Measurements from ENCODE around the gene SLC7A14. TPM values are rescaled to one million over a fixed set of nuclear protein-coding genes. Genes with fewer than 3 reads are reported as not detected.

SLC7A14 gene
- total and polyA plus RNA-seq, 2 donors (not counting 3 experiments of a cell fraction or from before 2014, with no cell fraction given), result 0.07 to 0.57 TPM

- intact Hi-C loops (cut with micrococcal nuclease) (no loop called here), dilution Hi-C loops (cut with MboI; ENCODE audit: extremely low pct_ligation_motif_present, low sequenced_read_pairs) (loop anchor here (10.0 kb wide), 1 partner anchor 366 kb away; no protein-coding TSS in a partner anchor)
- CTCF ChIA-PET, result interaction anchor here (1.0 to 2.4 kb wide), 3 partner anchors 12 to 363 kb away, joined by 3 to 9 read pairs (median 7); no protein-coding TSS in a partner anchor
These were observed 137.3 kb downstream of the SLC7A14 start for GRCh38 chr3:170448584-170448983.

More at GRCh38 chr3:170448584-170448983, 137.3 kb downstream of the SLC7A14 start:
- H3K27ac ChIP-seq (ENCODE audit: insufficient read depth, low read depth, low read length), result no peak overlapping the region
- no peak overlapping the region for H2AFZ ChIP-seq (ENCODE audit: low read depth, low read length)
- no peak overlapping the region for H3K4me2 ChIP-seq (ENCODE audit: insufficient read depth, low read length)
- no TSS peak for BruUV-seq (replicated peaks)
- no peaks in the 10 kb centered on the region for H3K27me3 ChIP-seq (ENCODE audit: control insufficient read depth in 2 of 2, insufficient read depth in 2 of 2, low read length in 2 of 2)
- POLR2A ChIA-PET, result no interaction called here
- H4K20me1 ChIP-seq (replicated peaks; ENCODE audit: control insufficient read depth, extremely low read depth, insufficient read depth, low read length), result no peaks in the 10 kb centered on the region
- no peaks in the 10 kb centered on the region for H3K36me3 ChIP-seq (ENCODE audit: control insufficient read depth in 2 of 2, extremely low read depth in 1 of 2, insufficient read depth in 2 of 2, low read length in 2 of 2)
- TF ChIP-seq POLR2A (IDR thresholded peaks at IDR 0.05; ENCODE audit: low read depth, low read length) (no peak), CTCF (IDR thresholded peaks at IDR 0.05; ENCODE audit: extremely low read depth in 1 of 2, insufficient read depth in 1 of 2, low read depth in 1 of 2, low read length in 2 of 2) (no peak), FOS (IDR thresholded peaks at IDR 0.05; ENCODE audit: borderline replicate concordance, insufficient read depth, low read length) (no peak), JUN (IDR thresholded peaks at IDR 0.05; ENCODE audit: borderline replicate concordance, insufficient read depth, insufficient read length, low read depth) (no peak), GATA2 (IDR thresholded peaks at IDR 0.05; ENCODE audit: insufficient read depth, insufficient read length, low read depth, low read length) (no peak), POLR2AphosphoS5 (IDR thresholded peaks at IDR 0.05; ENCODE audit: insufficient read depth, low read depth, low read length) (no peak), MAX (IDR thresholded peaks at IDR 0.05; ENCODE audit: insufficient read depth, insufficient read length) (no peak)
- no peaks in the 10 kb centered on the region for H3K79me2 ChIP-seq (ENCODE audit: control insufficient read depth, insufficient read depth, low read length)
- H3K9ac ChIP-seq (replicated peaks; ENCODE audit: extremely low read depth, insufficient read depth, low read length), result no peak overlapping the region
- H3K4me1 ChIP-seq (ENCODE audit: control insufficient read depth, extremely low read depth, insufficient read depth, low read length), result no peaks in the 10 kb centered on the region
- DNase-seq (ENCODE audit: low read depth, low spot score), result no peak
- no peaks in the 10 kb centered on the region for H3K9me1 ChIP-seq (replicated peaks; ENCODE audit: control insufficient read depth, extremely low read depth, insufficient read depth, low read length)
- FAIRE-seq, result no peak
- H3K4me3 ChIP-seq (replicated peaks in 1 of 3; ENCODE audit: insufficient read depth in 1 of 3, low read depth in 1 of 3, low read length in 3 of 3), result no peak overlapping the region
- no peaks in the 10 kb centered on the region for H3K9me3 ChIP-seq (replicated peaks; ENCODE audit: control insufficient read depth, insufficient read depth, low read length)
